Peyer's patch (tissue), 4 donors: ENCODE data around the gene PDE11A.

Source experiments
- CTCF ChIP-seq, 6 experiments: fragments of 450-650 bp in 4 of 6; fragments of 200-600 bp in 2 of 6; sonication (generic) in 1 of 6; IDR thresholded peaks; one replicate each; pipeline ENCODE4 v1.5.1; 2017 to 2019; ENCODE audit warnings: antibody characterized with exemption in 6 of 6, mild to moderate bottlenecking in 3 of 6, moderate library complexity in 1 of 6
- POLR2A ChIP-seq, 2 donors: fragments of 450-650 bp; IDR thresholded peaks; one replicate each; pipeline ENCODE4 v1.5.1; 2017; ENCODE audit warnings: antibody characterized with exemption in 2 of 2, mild to moderate bottlenecking in 2 of 2, moderate library complexity in 2 of 2

DNA sequence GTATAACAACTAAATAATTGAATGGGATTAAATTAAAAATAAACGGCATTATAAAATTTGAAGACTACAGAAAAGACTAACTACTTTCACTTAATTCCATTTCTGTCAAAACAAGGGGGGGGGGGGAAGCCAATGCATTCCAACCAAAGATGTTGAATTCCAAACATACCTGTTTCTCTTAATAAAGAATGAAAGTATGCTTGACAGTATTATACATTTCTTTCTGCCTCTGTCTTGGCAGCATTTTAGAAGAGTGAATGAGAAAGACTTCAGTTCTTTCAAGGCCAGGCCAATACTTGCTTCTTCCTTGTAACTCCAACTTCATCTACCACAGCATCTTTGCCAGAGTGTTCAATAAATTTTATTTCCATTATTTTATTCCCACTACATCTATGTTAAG, 65.9 kb downstream of the PDE11A start:
- TF ChIP-seq POLR2A (IDR thresholded peaks at IDR 0.05) = no peak
- no peak for TF ChIP-seq CTCF (IDR thresholded peaks at IDR 0.05)
